ENCODE measurements around the gene HIVEP3.

DNA sequence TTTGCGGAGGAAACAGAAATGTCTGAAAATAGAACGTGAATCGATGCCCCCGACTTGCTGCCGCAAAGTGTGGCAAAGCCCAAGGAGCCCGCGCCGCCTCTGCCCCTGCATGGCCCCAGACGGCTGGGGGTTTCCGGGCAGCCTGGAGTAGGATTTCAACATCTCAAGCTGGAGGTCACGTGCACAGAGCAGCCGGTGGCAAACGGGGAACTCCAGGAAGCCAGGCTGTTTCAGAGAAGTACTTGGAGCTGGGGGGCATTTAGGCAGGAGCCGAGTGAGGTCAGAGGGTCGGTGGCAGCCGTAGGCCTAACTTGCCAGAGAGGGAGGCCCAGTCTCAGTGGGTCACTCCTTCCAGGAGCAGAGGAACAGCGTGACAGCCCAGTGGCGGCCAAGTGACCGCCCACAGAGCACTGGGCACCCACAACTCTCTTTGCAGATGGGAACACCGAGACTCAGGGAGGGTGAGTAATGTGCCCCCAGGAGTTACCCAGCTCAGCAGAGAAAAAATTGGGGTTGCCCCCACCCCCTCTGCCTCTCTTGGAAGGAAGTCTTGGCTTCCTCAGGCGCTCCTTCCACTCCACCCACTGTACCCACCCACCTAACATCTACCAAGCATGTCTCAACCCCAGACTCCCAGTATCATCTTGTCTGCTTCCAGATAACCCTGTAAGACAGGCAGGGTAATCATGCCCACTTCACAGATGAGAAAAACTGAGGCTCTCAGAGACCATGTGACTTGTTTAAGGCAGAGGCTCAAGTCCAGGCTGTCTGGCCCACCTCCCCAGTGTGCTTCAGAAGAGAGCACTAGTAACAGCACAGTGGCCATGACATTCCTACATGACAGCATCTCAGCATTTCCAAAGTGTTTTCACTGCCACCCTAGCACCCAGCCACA, 179.4 kb downstream of the HIVEP3 start:
- TF ChIP-seq FOXK1 (CRISPR knock-in tag; IDR thresholded peaks at IDR 0.05; ENCODE audit: borderline replicate concordance, low read depth), result no peak
- TF ChIP-seq, protein P1, sequence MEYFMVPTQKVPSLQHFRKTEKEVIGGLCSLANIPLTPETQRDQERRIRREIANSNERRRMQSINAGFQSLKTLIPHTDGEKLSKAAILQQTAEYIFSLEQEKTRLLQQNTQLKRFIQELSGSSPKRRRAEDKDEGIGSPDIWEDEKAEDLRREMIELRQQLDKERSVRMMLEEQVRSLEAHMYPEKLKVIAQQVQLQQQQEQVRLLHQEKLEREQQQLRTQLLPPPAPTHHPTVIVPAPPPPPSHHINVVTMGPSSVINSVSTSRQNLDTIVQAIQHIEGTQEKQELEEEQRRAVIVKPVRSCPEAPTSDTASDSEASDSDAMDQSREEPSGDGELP (IDR thresholded peaks at IDR 0.05; ENCODE audit: borderline replicate concordance, low read depth), result no peak

Data from HepG2 (cell line).